GM12874 (cell line): ENCODE measurements around the gene PRM3.
A peak's percentile ranks its signal among the peaks of the same experiment; 100 is the strongest.

Source experiments
- TF ChIP-seq, protein P1 (sequence below): IDR thresholded peaks from 2 replicates; pipeline ENCODE4 v1.5.1; 2011; ENCODE audit warnings: low read depth, mild to moderate bottlenecking, control low read depth, low read length, moderate library complexity; ENCODE audit not compliant: insufficient read depth

Gene PRM3

DNA sequence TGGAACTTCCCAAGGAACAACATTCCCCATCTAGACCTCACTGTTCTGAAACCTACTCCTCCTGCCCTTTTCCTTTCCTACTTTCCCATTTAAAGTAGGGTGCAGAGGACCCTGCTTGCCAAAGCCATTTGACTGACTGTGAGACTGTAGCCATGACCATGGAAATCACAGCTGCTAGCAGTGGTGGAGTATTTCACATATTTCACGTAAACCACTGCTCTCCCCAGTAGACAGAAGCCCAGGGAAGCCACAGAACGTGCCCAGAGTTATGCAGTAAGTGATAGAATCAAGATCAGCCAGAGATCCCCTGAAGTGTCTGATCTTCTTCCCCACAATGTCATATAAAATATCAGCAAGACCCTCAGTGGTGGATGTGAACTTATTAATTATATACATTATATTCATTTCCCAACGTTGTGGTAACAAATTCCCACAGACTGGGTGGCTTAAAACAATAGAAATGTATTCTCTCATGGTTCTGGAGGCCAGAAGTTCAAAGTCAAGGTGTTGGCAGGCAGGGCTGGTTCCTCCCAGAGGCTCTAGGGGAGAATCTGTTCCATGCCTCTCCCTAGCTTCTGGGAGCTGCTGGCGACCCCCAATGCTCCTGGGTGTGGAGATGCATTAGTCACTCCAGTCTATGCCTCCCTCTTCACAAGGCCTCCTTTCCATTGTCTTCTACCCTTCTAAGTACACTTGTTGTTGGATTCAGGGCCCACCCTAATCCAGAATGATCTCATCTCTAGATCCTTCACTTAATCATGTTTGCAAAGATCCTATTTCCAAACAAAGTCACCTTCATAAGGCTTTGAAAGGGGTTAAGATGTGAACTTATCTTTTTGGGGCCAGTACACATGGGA, 28.4 kb upstream of the PRM3 start:
- TF ChIP-seq, protein P1, sequence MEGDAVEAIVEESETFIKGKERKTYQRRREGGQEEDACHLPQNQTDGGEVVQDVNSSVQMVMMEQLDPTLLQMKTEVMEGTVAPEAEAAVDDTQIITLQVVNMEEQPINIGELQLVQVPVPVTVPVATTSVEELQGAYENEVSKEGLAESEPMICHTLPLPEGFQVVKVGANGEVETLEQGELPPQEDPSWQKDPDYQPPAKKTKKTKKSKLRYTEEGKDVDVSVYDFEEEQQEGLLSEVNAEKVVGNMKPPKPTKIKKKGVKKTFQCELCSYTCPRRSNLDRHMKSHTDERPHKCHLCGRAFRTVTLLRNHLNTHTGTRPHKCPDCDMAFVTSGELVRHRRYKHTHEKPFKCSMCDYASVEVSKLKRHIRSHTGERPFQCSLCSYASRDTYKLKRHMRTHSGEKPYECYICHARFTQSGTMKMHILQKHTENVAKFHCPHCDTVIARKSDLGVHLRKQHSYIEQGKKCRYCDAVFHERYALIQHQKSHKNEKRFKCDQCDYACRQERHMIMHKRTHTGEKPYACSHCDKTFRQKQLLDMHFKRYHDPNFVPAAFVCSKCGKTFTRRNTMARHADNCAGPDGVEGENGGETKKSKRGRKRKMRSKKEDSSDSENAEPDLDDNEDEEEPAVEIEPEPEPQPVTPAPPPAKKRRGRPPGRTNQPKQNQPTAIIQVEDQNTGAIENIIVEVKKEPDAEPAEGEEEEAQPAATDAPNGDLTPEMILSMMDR = no peak

DNA sequence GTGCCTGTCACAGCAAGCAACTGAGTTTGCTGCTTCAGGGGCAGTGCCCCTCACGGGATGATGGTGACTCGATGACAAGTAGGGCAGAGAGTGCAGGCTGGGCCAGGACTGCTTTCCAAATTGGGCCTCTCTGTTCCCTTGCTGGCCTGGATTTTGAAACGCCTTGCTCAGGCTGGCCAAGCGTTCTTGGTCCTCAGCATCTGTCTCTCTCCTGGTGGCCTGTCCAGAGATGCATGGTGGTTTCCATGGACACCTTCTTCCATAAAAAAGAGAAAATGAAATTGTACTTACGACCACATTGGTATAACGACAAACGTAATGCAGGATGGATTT, 27.1 kb upstream of the PRM3 start:
- TF ChIP-seq, protein P1 = no peak

DNA sequence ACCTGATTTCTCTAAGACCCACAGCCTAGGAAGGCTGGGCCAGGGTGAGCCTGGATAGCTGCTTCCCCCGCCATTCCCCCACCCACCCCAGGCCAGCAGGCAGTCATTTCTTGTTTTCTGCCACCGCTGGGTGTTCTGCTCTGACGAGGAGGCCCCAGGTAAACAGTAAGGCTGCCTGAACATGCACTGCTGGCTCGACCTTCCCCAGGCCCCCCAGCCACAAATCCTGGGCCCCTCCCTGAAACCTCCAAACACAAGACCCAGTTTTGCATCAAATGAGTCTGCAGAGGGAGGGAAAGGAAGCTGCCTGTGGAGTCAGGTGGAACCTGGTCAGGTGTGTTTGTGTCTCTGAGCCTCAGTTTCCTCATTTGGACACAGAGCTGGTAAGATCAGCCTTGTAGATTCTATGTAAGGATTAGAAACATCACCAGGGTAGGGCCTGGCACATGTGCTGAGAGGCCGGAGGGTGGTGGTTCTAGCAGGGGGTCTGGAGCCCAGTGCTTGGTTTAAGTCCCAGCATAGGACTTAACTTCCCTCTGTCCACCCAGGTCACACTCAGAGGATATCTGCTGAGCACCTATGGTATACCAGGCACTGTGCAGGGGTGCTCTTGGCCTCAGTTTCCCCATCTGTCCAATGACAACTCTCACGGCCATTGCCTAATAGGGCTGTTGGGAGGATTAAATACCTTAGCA, 26.6 kb upstream of the PRM3 start:
- TF ChIP-seq, protein P1 = no peak

DNA sequence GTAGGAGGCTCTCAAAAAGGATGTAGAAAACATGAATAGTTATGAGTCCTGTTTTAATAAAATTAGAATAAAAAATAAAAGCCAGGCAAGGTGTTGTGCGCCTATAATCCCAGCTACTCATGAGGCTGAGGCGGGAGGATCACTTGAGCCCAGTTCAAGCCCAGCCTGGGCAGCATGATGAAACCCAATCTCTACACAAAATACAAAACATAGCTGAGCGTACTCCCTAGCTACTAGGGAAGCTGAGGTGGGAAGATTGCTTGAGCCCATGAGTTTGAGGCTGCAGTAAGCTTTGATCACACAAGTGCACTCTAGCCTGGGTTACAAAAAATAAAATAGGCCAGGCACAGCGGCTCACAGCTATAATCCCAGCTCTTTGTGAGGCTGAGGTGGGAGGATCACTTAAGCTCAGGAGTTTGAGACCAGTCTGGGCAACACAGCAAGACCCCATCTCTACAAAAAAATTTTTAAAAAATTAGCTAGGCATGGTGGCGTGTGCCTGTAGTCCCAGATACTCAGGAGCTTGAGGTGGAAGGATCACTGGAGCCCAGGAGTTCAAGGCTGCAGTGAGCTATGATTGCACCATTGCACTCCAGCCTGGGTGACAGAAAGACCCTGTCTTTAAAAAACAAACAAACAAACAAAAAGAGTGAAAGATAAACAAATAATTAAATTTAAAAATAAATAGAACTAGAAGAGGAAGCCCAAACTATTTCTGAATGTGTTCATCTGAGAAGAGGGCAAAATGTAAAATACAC, 24.9 kb upstream of the PRM3 start:
- TF ChIP-seq, protein P1 = no peak

DNA sequence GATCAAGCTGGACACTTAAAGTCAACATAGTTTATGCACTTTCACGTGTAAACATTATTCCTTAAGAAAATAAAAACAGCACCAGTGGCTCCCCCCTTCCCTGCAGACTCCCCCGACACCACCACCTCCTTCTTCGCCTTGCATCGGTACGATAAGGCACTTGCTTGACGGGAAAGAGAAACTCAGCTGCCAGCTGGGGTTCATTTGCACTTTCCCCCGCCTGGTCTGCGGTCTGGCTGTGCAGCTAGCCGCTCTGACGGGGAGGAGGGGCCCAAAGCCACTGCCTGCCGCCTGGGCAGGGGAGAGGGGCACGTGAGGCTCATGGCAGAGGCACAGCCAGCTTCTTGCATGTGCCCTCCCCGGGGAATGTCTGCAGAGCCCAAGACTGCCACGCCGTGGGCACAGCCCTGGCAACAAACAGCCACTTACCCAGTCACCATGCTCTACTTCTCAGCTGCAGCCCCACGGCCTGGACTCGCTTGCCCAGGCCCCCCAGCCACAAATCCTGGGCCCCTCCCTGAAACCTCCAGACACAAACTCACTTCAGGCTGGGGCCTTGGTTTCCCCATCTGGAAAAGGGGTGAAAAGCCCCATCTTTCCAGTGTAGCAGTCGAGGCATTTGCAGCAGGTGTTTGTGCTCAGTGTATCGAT, 24.2 kb upstream of the PRM3 start:
- TF ChIP-seq, protein P1 = 0 out of 2 replicates have a peak, but pooled peaks have one; percentile 13

DNA sequence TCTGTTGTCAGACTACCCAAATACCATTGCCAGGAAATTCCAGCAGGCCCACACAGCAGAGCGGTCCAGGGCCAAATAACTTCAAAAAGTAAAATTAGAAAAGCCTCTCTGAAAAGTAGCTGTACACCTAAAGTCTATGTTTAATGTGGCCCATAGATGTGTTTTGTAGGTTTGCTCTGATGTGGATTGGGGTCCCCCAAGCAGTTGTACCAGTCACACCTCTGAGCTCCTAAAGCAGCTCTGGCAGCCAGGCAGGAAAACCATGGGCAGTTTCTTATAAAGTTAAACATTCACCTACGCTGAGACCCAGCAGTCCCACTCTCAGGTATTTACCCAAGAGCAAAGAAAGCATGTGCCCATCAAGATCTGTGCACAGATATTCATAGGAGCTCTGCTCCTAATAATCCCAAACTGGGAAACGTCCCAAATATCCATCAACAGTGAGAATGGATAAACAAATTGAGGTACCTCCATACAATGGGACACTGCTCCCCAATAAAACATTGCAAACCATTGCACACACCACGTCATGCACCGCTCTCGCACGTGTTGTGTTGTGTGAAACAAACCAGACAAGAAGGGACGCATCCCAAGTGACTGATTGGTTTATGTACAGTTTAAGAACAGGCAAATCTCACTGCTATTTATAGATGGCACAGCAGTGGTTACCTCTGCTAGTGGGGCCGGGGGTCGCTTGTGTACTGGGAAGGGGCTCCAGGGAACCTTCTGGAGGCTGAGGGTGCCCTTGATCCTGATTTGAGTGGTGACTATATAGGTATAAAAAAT, 23.5 kb upstream of the PRM3 start:
- TF ChIP-seq, protein P1 = no peak

DNA sequence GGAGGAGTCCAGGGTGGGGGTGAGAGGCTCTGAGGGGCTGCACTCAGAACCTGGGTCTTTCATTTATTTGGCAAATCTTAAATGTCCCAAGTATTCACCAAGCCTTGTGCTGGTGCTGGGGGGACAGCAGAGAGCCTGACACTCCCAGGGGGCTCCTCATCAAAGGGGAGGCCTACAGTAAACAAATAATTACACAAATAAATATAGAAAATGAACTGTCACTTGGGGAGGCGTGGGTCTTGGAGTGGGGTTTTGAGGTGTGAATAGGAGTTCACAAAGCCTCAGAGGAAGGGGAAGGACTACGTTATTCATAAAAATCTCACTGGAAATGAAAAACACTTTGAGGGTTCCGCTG, 22.9 kb upstream of the PRM3 start:
- TF ChIP-seq, protein P1 = no peak
